Mesendoderm (in vitro differentiated cells): ENCODE measurements around the gene ARHGAP18.
A peak's percentile ranks its signal among the peaks of the same experiment; 100 is the strongest.

Source experiments
- DNase-seq: peaks from one replicate; pipeline ENCODE4 v3.0.0; 2013
- H2AK5ac ChIP-seq: 2 replicates; pipeline ENCODE4 v1.6.1; 2013; ENCODE audit warnings: low read length, inconsistent platforms
- H2BK120ac ChIP-seq: 2 replicates; pipeline ENCODE4 v1.6.1; 2013; ENCODE audit warnings: low read depth, mild to moderate bottlenecking, low read length, moderate library complexity, mixed read lengths
- H2BK15ac ChIP-seq: replicated peaks from 2 replicates; pipeline ENCODE4 v1.6.1; 2013; ENCODE audit warnings: low read depth, mild to moderate bottlenecking, moderate library complexity
- H2BK5ac ChIP-seq: 2 replicates; pipeline ENCODE4 v1.6.1; 2013; ENCODE audit warnings: low read length, inconsistent platforms
- H3K18ac ChIP-seq: 2 replicates; pipeline ENCODE4 v1.6.1; 2013; ENCODE audit warnings: mild to moderate bottlenecking, low read length, mixed read lengths
- H3K23ac ChIP-seq: one replicate; pipeline ENCODE4 v1.6.1; 2013; ENCODE audit warnings: low read length
- H3K27ac ChIP-seq: 2 replicates; pipeline ENCODE4 v1.5.1; 2013; ENCODE audit warnings: low read depth, mild to moderate bottlenecking, inconsistent platforms, low read length, moderate library complexity
- H3K27me3 ChIP-seq: 2 replicates; pipeline ENCODE4 v1.6.1; 2013; ENCODE audit warnings: low read length, control low read depth, mild to moderate bottlenecking, inconsistent platforms; ENCODE audit not compliant: insufficient read depth, poor library complexity
- H3K36me3 ChIP-seq: 2 replicates; pipeline ENCODE4 v1.6.1; 2013; ENCODE audit warnings: low read length, inconsistent platforms; ENCODE audit not compliant: control insufficient read depth, insufficient read depth
- H3K4ac ChIP-seq: one replicate; pipeline ENCODE4 v1.6.1; 2013; ENCODE audit warnings: low read depth, mild to moderate bottlenecking, low read length, moderate library complexity
- H3K4me1 ChIP-seq: 2 replicates; pipeline ENCODE4 v1.6.1; 2013; ENCODE audit warnings: low read depth, low read length, inconsistent platforms; ENCODE audit not compliant: control insufficient read depth
- H3K4me2 ChIP-seq: 2 replicates; pipeline ENCODE4 v1.6.1; 2013; ENCODE audit warnings: low read length
- H3K4me3 ChIP-seq: 2 replicates; pipeline ENCODE4 v1.5.1; 2013; ENCODE audit warnings: mild to moderate bottlenecking, low read length
- H3K56ac ChIP-seq: one replicate; pipeline ENCODE4 v1.6.1; 2013; ENCODE audit warnings: low read length
- H3K79me1 ChIP-seq: 2 replicates; pipeline ENCODE4 v1.6.1; 2013; ENCODE audit warnings: low read length, inconsistent platforms
- H3K79me2 ChIP-seq: 2 replicates; pipeline ENCODE4 v1.6.1; 2013; ENCODE audit warnings: mild to moderate bottlenecking, low read length; ENCODE audit not compliant: control insufficient read depth, insufficient read depth
- H3K9ac ChIP-seq: 2 replicates; pipeline ENCODE4 v1.6.1; 2013; ENCODE audit warnings: low read length, inconsistent platforms
- H4K5ac ChIP-seq: one replicate; pipeline ENCODE4 v1.6.1; 2013; ENCODE audit warnings: low read length
- H4K8ac ChIP-seq: one replicate; pipeline ENCODE4 v1.6.1; 2013; ENCODE audit warnings: low read depth, mild to moderate bottlenecking, control low read depth, low read length, moderate library complexity
- WGBS: extraction: QIAGEN DNeasy Blood & Tissue Kit; methylation state at CpG from one replicate; pipeline ENCODE4 v1.1.7; 2013; ENCODE audit warnings: low lambda C conversion rate, missing lambda C conversion rate; ENCODE audit not compliant: insufficient coverage; ENCODE audit errors: extremely low coverage; 5-methylcytosine and 5-hydroxymethylcytosine counted together

Gene ARHGAP18

GRCh38 chr6:129605967-129606366, 104.0 kb downstream of the ARHGAP18 start:
- no peaks in the 10 kb centered on the region for H3K79me1 ChIP-seq
- H2BK5ac ChIP-seq: no peak overlapping the region
- no peak overlapping the region for H2AK5ac ChIP-seq
- no peak overlapping the region for H3K18ac ChIP-seq
- H3K56ac ChIP-seq: no peak overlapping the region
- H3K9ac ChIP-seq: no peak overlapping the region
- H3K79me2 ChIP-seq: no peaks in the 10 kb centered on the region
- no CpG with 5 or more reads among the region's 7 CpGs for WGBS
- H4K8ac ChIP-seq: no peak overlapping the region
- H2BK15ac ChIP-seq: no peak overlapping the region
- no peak overlapping the region for H3K27ac ChIP-seq
- H4K5ac ChIP-seq: no peak overlapping the region
- no peak overlapping the region for H3K4me2 ChIP-seq
- no peak overlapping the region for H3K23ac ChIP-seq
- H2BK120ac ChIP-seq: no peak overlapping the region
- no peak for DNase-seq
- H3K4me3 ChIP-seq: no peak overlapping the region
- H3K4ac ChIP-seq: no peak overlapping the region
- H3K27me3 ChIP-seq: no peaks in the 10 kb centered on the region
- no peaks in the 10 kb centered on the region for H3K4me1 ChIP-seq
- H3K36me3 ChIP-seq: no peaks in the 10 kb centered on the region

DNA sequence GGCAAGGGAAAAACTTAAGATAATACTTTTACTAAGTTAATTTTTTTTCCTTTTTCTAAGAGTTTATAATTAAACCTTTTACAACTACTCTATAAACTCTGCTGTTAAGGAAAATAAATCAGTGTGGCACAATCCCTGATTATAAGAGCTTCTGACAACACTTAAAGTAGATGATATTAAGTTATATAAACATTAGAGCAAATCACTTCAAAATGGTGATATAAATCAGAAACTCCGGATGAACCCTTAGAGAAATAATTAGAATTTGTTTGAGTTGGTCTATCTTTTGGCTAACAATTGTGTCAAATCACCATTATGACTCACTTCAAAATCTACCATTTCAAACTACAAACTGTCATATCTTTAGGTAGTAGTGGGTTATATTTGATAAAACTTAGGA, 104.9 kb downstream of the ARHGAP18 start:
- DNase-seq: no peak
- Histone ChIP-seq H3K18ac (no peak overlapping the region), H3K4me3 (no peak overlapping the region), H3K4ac (no peak overlapping the region), H2AK5ac (no peak overlapping the region), H2BK15ac (no peak overlapping the region), H3K4me1 (no peaks in the 10 kb centered on the region), H3K23ac (no peak overlapping the region), H4K5ac (no peak overlapping the region), H3K36me3 (no peaks in the 10 kb centered on the region), H3K27ac (no peak overlapping the region), H3K9ac (no peak overlapping the region), H3K56ac (no peak overlapping the region), H3K27me3 (no peaks in the 10 kb centered on the region), H2BK5ac (no peak overlapping the region), H3K79me1 (no peaks in the 10 kb centered on the region), H3K79me2 (no peaks in the 10 kb centered on the region), H3K4me2 (no peak overlapping the region), H2BK120ac (no peak overlapping the region), H4K8ac (no peak overlapping the region)
- WGBS: no CpG with 5 or more reads among the region's 1 CpG

GRCh38 chr6:129604321-129604720, 105.7 kb downstream of the ARHGAP18 start:
- H3K56ac ChIP-seq: no peak overlapping the region
- H4K5ac ChIP-seq: no peak overlapping the region
- no peaks in the 10 kb centered on the region for H3K79me1 ChIP-seq
- no peak overlapping the region for H3K4me2 ChIP-seq
- no peak overlapping the region for H4K8ac ChIP-seq
- no peak overlapping the region for H3K18ac ChIP-seq
- no peaks in the 10 kb centered on the region for H3K27me3 ChIP-seq
- H3K36me3 ChIP-seq: no peaks in the 10 kb centered on the region
- no peaks in the 10 kb centered on the region for H3K79me2 ChIP-seq
- no peak for DNase-seq
- H3K4me3 ChIP-seq: no peak overlapping the region
- no peaks in the 10 kb centered on the region for H3K4me1 ChIP-seq
- no peak overlapping the region for H3K4ac ChIP-seq
- H3K9ac ChIP-seq: no peak overlapping the region
- no peak overlapping the region for H2BK5ac ChIP-seq
- no CpG with 5 or more reads among the region's 4 CpGs for WGBS
- no peak overlapping the region for H3K23ac ChIP-seq
- no peak overlapping the region for H2BK120ac ChIP-seq
- H3K27ac ChIP-seq: no peak overlapping the region
- H2AK5ac ChIP-seq: no peak overlapping the region
- no peak overlapping the region for H2BK15ac ChIP-seq

DNA sequence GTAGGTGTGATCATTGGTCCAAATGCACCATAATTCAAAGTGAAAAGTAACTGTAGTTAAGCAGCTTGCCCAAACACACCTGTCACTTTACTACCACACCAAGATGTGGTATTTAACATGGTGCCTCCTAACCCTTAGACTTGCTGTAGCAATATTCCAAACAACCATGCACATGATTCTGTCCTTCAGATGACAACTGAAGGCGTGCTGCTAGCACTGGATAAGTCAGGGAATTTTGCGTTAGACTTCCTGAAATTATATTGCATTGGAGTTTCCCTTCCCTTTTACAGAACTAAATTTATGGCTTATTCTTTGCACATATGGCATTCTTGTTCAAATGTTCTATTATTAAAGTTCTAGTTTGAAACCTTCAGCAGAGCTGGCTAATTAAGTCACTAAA, 106.2 kb downstream of the ARHGAP18 start:
- Histone ChIP-seq H3K4ac (no peak overlapping the region), H3K56ac (no peak overlapping the region), H3K18ac (no peak overlapping the region), H3K36me3 (no peaks in the 10 kb centered on the region), H2BK5ac (no peak overlapping the region), H3K79me2 (no peaks in the 10 kb centered on the region), H3K9ac (no peak overlapping the region), H4K5ac (no peak overlapping the region), H3K4me3 (no peak overlapping the region), H3K23ac (no peak overlapping the region), H4K8ac (no peak overlapping the region), H3K27me3 (no peaks in the 10 kb centered on the region), H3K4me1 (no peaks in the 10 kb centered on the region), H2AK5ac (no peak overlapping the region), H2BK120ac (no peak overlapping the region), H3K27ac (no peak overlapping the region), H3K79me1 (no peaks in the 10 kb centered on the region), H3K4me2 (no peak overlapping the region), H2BK15ac (no peak overlapping the region)
- no CpG with 5 or more reads among the region's 2 CpGs for WGBS
- DNase-seq: no peak

GRCh38 chr6:129601323-129601722, 108.7 kb downstream of the ARHGAP18 start:
- Histone ChIP-seq H3K18ac (no peak overlapping the region), H3K4me1 (no peaks in the 10 kb centered on the region), H3K56ac (no peak overlapping the region), H3K27me3 (no peaks in the 10 kb centered on the region), H2AK5ac (no peak overlapping the region), H3K4me2 (no peak overlapping the region), H4K8ac (no peak overlapping the region), H3K27ac (no peak overlapping the region), H3K4me3 (no peak overlapping the region), H2BK15ac (no peak overlapping the region), H2BK120ac (no peak overlapping the region), H3K9ac (no peak overlapping the region), H3K4ac (no peak overlapping the region), H4K5ac (no peak overlapping the region), H3K79me1 (no peaks in the 10 kb centered on the region), H2BK5ac (no peak overlapping the region), H3K79me2 (no peaks in the 10 kb centered on the region), H3K23ac (no peak overlapping the region), H3K36me3 (no peaks in the 10 kb centered on the region)
- no peak for DNase-seq
- 100% methylated on average over 1 of the region's 3 CpGs for WGBS

DNA sequence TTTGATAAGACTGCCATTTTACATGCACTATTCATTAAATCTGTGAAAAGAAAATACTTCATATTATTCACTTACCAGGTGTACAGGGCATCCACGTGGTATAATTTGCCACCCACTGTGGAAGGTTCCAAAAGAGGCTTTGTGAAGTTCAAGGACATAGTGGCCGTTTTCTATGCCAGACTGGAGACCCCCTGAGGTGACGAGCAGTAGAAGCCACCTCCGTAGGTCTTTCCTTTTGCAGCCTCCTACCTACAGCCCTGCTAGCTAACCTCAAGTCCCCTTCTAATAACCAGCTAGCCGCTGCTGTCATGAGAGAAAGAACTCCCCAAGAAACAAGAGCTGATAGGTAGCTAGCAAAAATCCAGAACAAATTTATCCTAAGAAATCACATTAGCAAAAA, 110.5 kb downstream of the ARHGAP18 start:
- WGBS: no CpG with 5 or more reads among the region's 5 CpGs
- Histone ChIP-seq H3K23ac (no peak overlapping the region), H2AK5ac (no peak overlapping the region)

More for the DNA sequence above, 110.5 kb downstream of the ARHGAP18 start:
- Histone ChIP-seq H3K36me3 (no peaks in the 10 kb centered on the region), H3K4me3 (no peak overlapping the region), H3K79me2 (no peaks in the 10 kb centered on the region), H3K56ac (no peak overlapping the region), H2BK5ac (no peak overlapping the region), H3K4ac (no peak overlapping the region), H3K27me3 (no peaks in the 10 kb centered on the region), H3K4me1 (no peaks in the 10 kb centered on the region), H3K18ac (no peak overlapping the region), H2BK120ac (no peak overlapping the region), H4K8ac (no peak overlapping the region), H2BK15ac (no peak overlapping the region), H3K79me1 (no peaks in the 10 kb centered on the region), H3K27ac (no peak overlapping the region), H3K4me2 (no peak overlapping the region), H4K5ac (no peak overlapping the region), H3K9ac (no peak overlapping the region)
- peak; percentile 52 for DNase-seq
